ENCODE measurements around the gene KLKB1. TPM values are rescaled to one million over a fixed set of nuclear protein-coding genes. Genes with fewer than 3 reads are reported as not detected.
"Not testable (repeated sequence)": the region's sequence is repeated elsewhere in the genome, so short reads cannot be mapped to it uniquely, and the experiment has no call there.

The KLKB1 gene
- total RNA-seq, 2 donors from 2014 or later: 1.6 to 2.6 TPM

GRCh38 chr4:186265683-186266652 lies 38.7 kb downstream of the KLKB1 start, which contains the start of gene F11:
F11 (plus strand) TSS chr4:186266189; CDS start chr4:186267137, 948 bp downstream.
- H3K27ac ChIP-seq: no peak within 1 kb of the TSS
- no peaks in the 10 kb centered on the region for H3K27me3 ChIP-seq (replicated peaks; ENCODE audit: insufficient read depth)
- TF ChIP-seq CTCF (IDR thresholded peaks at IDR 0.05): no peak
- no peaks in the 10 kb centered on the region for H3K4me1 ChIP-seq (ENCODE audit: control insufficient read depth in 1 of 2, low read depth in 2 of 2)
- H3K36me3 ChIP-seq: no peaks in the 10 kb centered on the region
- no peak for DNase-seq (ENCODE audit: low spot score)
- H3K4me3 ChIP-seq: no peak within 1 kb of the TSS
- no peaks in the 10 kb centered on the region for H3K9me3 ChIP-seq
- no peak for ATAC-seq (ENCODE audit: insufficient number of reproducible peaks, low FRiP score, low read depth)

GRCh38 chr4:186266729-186267456 lies 39.6 kb downstream of the KLKB1 start:
- Histone ChIP-seq H3K4me3 (no peak overlapping the region), H3K27me3 (replicated peaks; ENCODE audit: insufficient read depth) (no peaks in the 10 kb centered on the region), H3K36me3 (no peaks in the 10 kb centered on the region), H3K9me3 (no peaks in the 10 kb centered on the region), H3K27ac (no peak overlapping the region), H3K4me1 (ENCODE audit: control insufficient read depth in 1 of 2, low read depth in 2 of 2) (no peaks in the 10 kb centered on the region)
- no peak for DNase-seq (ENCODE audit: low spot score)
- TF ChIP-seq CTCF (IDR thresholded peaks at IDR 0.05): no peak
- no peak for ATAC-seq (ENCODE audit: insufficient number of reproducible peaks, low FRiP score, low read depth)

GRCh38 chr4:186271081-186271678 lies 43.9 kb downstream of the KLKB1 start:
- no peak for DNase-seq (ENCODE audit: low spot score)
- ATAC-seq (ENCODE audit: insufficient number of reproducible peaks, low FRiP score, low read depth): no peak
- H3K9me3 ChIP-seq: no peaks in the 10 kb centered on the region

GRCh38 chr4:186272699-186273391 lies 45.5 kb downstream of the KLKB1 start:
- no peaks in the 10 kb centered on the region for H3K36me3 ChIP-seq
- DNase-seq (ENCODE audit: low spot score) (no peak), ATAC-seq (ENCODE audit: insufficient number of reproducible peaks, low FRiP score, low read depth) (no peak)
- no peak overlapping the region for H3K27ac ChIP-seq
- no peak for TF ChIP-seq CTCF (IDR thresholded peaks at IDR 0.05)
- H3K27me3 ChIP-seq (replicated peaks; ENCODE audit: insufficient read depth): no peaks in the 10 kb centered on the region
- no peaks in the 10 kb centered on the region for H3K4me1 ChIP-seq (ENCODE audit: control insufficient read depth in 1 of 2, low read depth in 2 of 2)
- no peak overlapping the region for H3K4me3 ChIP-seq
- no peaks in the 10 kb centered on the region for H3K9me3 ChIP-seq

More at GRCh38 chr4:186271081-186271678, 43.9 kb downstream of the KLKB1 start:
- Histone ChIP-seq H3K27me3 (replicated peaks; ENCODE audit: insufficient read depth) (no peaks in the 10 kb centered on the region), H3K4me1 (ENCODE audit: control insufficient read depth in 1 of 2, low read depth in 2 of 2) (no peaks in the 10 kb centered on the region), H3K36me3 (no peaks in the 10 kb centered on the region), H3K4me3 (no peak overlapping the region), H3K27ac (no peak overlapping the region)
- TF ChIP-seq CTCF (IDR thresholded peaks at IDR 0.05): no peak

GRCh38 chr4:186273392-186273789 lies 46.1 kb downstream of the KLKB1 start:
- not testable (repeated sequence) for H3K27ac ChIP-seq; H3K9me3 ChIP-seq; H3K4me1 ChIP-seq (ENCODE audit: control insufficient read depth in 1 of 2, low read depth in 2 of 2); H3K27me3 ChIP-seq (replicated peaks; ENCODE audit: insufficient read depth); DNase-seq (ENCODE audit: low spot score); H3K4me3 ChIP-seq; ATAC-seq (ENCODE audit: insufficient number of reproducible peaks, low FRiP score, low read depth); H3K36me3 ChIP-seq

All from thoracic aorta (tissue), 2 donors.